HCT116 (cell line): ENCODE data around the gene RAPGEF2.

Source experiments
- CBX3 ChIP-seq: IDR thresholded peaks from 2 replicates; pipeline ENCODE4 v1.6.1; 2012; ENCODE audit warnings: low read depth
- EZH2 ChIP-seq: fragments of 200-600 bp; sonication (generic); IDR thresholded peaks from 2 replicates; pipeline ENCODE4 v1.6.1; 2017; ENCODE audit warnings: antibody characterized with exemption, mixed run types
- EZH2phosphoT487 ChIP-seq: fragments of 200-600 bp; IDR thresholded peaks from 2 replicates; pipeline ENCODE4 v1.6.1; 2018; ENCODE audit warnings: antibody characterized with exemption, borderline replicate concordance
- FOSL1 ChIP-seq: IDR thresholded peaks from 2 replicates; pipeline ENCODE4 v1.6.1; 2012; ENCODE audit warnings: low read depth
- POLR2A ChIP-seq: IDR thresholded peaks from 2 replicates; pipeline ENCODE4 v1.7.0; 2011; ENCODE audit warnings: borderline replicate concordance; ENCODE audit not compliant: insufficient read depth, insufficient read length; ENCODE audit errors: extremely low read depth
- POLR2AphosphoS5 ChIP-seq: IDR thresholded peaks from 2 replicates; pipeline ENCODE4 v1.6.1; 2011; ENCODE audit warnings: mild to moderate bottlenecking, low read depth, low read length, moderate library complexity
- SIN3A ChIP-seq: IDR thresholded peaks from 2 replicates; pipeline ENCODE4 v1.6.1; 2012; ENCODE audit warnings: low read depth
- SP1 ChIP-seq: IDR thresholded peaks from 2 replicates; pipeline ENCODE4 v1.6.1; 2012; ENCODE audit warnings: low read depth
- ZNF274 ChIP-seq: fragments of 200-500 bp; sonication (Bioruptor generic); IDR thresholded peaks from 2 replicates; pipeline ENCODE4 v1.6.1; 2014; ENCODE audit warnings: mild to moderate bottlenecking, low read depth, low read length, inconsistent platforms
- TF ChIP-seq, protein P1 (sequence below), 3 experiments: fragments of 200-600 bp in 1 of 3; sonication (generic) in 1 of 3; IDR thresholded peaks in 2 of 3; conservative IDR thresholded peaks in 1 of 3; 2 replicates each; pipeline ENCODE4 v1.5.1; 2012 to 2017; ENCODE audit warnings: low read depth in 2 of 3, low read length in 2 of 3, antibody characterized with exemption in 1 of 3, borderline replicate concordance in 1 of 3, control low read depth in 1 of 3, mild to moderate bottlenecking in 1 of 3, mixed read lengths in 1 of 3, mixed run types in 1 of 3, moderate library complexity in 1 of 3; ENCODE audit not compliant: insufficient read depth in 1 of 3
- TF ChIP-seq, protein P2 (sequence below): IDR thresholded peaks from 2 replicates; pipeline ENCODE4 v1.6.1; 2012
- TF ChIP-seq, protein P3 (sequence below): IDR thresholded peaks from 2 replicates; pipeline ENCODE4 v1.6.1; 2012
- TF ChIP-seq, protein P4 (sequence below): IDR thresholded peaks from 2 replicates; pipeline ENCODE4 v1.6.1; 2011; ENCODE audit warnings: mild to moderate bottlenecking, low read length, moderate library complexity; ENCODE audit not compliant: insufficient replicate concordance; ENCODE audit errors: extremely low read depth
- TF ChIP-seq, protein P5 (sequence below): IDR thresholded peaks from 2 replicates; pipeline ENCODE4 v1.6.1; 2012; ENCODE audit warnings: low read depth

DNA sequence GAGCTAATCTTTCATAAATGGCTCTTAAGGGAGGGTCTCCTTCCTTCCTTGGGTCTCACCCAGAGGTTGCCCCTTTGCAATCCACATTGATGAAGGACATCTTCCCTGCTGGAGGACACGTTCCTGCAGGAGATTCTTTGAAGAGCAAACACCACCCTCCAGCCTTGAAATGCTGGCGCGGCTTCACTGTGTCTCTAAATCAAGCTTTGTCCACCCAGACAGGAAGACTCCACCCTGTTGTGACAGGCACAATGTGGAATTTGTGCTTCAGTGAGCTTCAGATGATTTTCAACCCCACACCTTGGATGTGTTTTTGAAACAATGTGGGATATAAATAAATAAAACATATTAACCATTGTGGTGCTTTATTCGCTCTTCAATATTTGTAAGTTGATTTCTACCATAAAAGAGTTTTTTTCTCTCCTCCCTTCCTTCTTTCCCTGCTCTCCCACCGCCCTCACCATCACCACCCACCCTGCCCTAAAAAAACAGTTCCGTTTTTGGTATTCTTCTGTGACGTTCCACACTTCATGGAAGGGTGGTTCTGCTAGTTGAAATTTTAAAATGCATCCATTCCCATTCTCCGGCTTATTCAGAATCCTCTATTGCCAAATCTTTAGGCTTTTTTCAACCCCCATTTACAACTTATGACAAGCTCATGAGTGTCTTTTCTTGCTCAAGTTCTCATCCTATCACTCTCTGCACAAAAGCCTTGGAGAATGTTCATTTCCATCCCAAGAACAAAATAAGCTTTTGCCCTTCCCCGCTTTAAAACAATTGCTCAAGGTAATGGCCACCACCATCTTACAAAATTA lies 264.3 kb downstream of the RAPGEF2 start:
- TF ChIP-seq, protein P1, sequence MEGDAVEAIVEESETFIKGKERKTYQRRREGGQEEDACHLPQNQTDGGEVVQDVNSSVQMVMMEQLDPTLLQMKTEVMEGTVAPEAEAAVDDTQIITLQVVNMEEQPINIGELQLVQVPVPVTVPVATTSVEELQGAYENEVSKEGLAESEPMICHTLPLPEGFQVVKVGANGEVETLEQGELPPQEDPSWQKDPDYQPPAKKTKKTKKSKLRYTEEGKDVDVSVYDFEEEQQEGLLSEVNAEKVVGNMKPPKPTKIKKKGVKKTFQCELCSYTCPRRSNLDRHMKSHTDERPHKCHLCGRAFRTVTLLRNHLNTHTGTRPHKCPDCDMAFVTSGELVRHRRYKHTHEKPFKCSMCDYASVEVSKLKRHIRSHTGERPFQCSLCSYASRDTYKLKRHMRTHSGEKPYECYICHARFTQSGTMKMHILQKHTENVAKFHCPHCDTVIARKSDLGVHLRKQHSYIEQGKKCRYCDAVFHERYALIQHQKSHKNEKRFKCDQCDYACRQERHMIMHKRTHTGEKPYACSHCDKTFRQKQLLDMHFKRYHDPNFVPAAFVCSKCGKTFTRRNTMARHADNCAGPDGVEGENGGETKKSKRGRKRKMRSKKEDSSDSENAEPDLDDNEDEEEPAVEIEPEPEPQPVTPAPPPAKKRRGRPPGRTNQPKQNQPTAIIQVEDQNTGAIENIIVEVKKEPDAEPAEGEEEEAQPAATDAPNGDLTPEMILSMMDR (IDR thresholded peaks at IDR 0.05 in 2 of 3, conservative IDR thresholded peaks at IDR 0.05 in 1 of 3; ENCODE audit: borderline replicate concordance in 1 of 3, insufficient read depth in 1 of 3, low read depth in 2 of 3, low read length in 2 of 3): no peak
- TF ChIP-seq, protein P2, sequence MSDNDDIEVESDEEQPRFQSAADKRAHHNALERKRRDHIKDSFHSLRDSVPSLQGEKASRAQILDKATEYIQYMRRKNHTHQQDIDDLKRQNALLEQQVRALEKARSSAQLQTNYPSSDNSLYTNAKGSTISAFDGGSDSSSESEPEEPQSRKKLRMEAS: no peak
- TF ChIP-seq SIN3A (no peak), EZH2 (no peak), CBX3 (no peak), ZNF274 (no peak), SP1 (no peak), POLR2AphosphoS5 (no peak), EZH2phosphoT487 (no peak), POLR2A (no peak), FOSL1 (no peak)
- TF ChIP-seq, protein P3, sequence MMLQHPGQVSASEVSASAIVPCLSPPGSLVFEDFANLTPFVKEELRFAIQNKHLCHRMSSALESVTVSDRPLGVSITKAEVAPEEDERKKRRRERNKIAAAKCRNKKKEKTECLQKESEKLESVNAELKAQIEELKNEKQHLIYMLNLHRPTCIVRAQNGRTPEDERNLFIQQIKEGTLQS: no peak
- TF ChIP-seq, protein P4, sequence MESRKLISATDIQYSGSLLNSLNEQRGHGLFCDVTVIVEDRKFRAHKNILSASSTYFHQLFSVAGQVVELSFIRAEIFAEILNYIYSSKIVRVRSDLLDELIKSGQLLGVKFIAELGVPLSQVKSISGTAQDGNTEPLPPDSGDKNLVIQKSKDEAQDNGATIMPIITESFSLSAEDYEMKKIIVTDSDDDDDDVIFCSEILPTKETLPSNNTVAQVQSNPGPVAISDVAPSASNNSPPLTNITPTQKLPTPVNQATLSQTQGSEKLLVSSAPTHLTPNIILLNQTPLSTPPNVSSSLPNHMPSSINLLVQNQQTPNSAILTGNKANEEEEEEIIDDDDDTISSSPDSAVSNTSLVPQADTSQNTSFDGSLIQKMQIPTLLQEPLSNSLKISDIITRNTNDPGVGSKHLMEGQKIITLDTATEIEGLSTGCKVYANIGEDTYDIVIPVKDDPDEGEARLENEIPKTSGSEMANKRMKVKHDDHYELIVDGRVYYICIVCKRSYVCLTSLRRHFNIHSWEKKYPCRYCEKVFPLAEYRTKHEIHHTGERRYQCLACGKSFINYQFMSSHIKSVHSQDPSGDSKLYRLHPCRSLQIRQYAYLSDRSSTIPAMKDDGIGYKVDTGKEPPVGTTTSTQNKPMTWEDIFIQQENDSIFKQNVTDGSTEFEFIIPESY: no peak
- TF ChIP-seq, protein P5, sequence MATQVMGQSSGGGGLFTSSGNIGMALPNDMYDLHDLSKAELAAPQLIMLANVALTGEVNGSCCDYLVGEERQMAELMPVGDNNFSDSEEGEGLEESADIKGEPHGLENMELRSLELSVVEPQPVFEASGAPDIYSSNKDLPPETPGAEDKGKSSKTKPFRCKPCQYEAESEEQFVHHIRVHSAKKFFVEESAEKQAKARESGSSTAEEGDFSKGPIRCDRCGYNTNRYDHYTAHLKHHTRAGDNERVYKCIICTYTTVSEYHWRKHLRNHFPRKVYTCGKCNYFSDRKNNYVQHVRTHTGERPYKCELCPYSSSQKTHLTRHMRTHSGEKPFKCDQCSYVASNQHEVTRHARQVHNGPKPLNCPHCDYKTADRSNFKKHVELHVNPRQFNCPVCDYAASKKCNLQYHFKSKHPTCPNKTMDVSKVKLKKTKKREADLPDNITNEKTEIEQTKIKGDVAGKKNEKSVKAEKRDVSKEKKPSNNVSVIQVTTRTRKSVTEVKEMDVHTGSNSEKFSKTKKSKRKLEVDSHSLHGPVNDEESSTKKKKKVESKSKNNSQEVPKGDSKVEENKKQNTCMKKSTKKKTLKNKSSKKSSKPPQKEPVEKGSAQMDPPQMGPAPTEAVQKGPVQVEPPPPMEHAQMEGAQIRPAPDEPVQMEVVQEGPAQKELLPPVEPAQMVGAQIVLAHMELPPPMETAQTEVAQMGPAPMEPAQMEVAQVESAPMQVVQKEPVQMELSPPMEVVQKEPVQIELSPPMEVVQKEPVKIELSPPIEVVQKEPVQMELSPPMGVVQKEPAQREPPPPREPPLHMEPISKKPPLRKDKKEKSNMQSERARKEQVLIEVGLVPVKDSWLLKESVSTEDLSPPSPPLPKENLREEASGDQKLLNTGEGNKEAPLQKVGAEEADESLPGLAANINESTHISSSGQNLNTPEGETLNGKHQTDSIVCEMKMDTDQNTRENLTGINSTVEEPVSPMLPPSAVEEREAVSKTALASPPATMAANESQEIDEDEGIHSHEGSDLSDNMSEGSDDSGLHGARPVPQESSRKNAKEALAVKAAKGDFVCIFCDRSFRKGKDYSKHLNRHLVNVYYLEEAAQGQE: no peak
